Activated CD4-positive, CD25-positive, alpha-beta regulatory T cell treated with anti-CD3 and anti-CD28 coated beads, Interleukin-2, amount 50 U/mL, for 16 hours (primary cell): ENCODE data around the gene TMC3.
"Not testable (repeated sequence)": the region's sequence is repeated elsewhere in the genome, so short reads cannot be mapped to it uniquely, and the experiment has no call there.

Source experiments
- DNase-seq: peaks from one replicate; pipeline ENCODE4 v3.0.0-alpha.2; 2020; ENCODE audit warnings: low read depth, low spot score

The TMC3 gene

GRCh38 chr15:81373775-81374395, at the start of gene TMC3:
Gene TMC3 (minus strand): TSS chr15:81374213. CDS start chr15:81374077, 136 bp downstream.
- no peak for DNase-seq

DNA sequence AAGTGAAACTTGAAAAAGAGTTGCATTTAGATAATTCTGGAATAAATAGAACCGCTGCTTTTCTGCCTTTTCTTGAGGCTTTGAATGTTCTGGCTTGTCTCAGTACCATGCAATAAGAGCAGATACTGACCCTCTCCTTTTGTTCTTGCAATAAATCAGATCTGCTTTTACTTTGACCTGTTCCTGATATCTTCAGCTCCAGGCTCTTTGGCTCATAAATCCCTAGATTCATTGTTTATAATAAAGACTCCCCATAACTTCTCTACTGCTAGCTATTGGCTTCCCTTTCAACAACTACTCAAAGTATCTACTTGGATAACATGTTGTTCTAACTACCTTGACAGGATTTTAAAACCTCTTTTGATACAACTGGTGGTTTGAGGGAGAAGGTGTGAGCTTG, 47.4 kb upstream of the TMC3 start:
- no peak for DNase-seq

DNA sequence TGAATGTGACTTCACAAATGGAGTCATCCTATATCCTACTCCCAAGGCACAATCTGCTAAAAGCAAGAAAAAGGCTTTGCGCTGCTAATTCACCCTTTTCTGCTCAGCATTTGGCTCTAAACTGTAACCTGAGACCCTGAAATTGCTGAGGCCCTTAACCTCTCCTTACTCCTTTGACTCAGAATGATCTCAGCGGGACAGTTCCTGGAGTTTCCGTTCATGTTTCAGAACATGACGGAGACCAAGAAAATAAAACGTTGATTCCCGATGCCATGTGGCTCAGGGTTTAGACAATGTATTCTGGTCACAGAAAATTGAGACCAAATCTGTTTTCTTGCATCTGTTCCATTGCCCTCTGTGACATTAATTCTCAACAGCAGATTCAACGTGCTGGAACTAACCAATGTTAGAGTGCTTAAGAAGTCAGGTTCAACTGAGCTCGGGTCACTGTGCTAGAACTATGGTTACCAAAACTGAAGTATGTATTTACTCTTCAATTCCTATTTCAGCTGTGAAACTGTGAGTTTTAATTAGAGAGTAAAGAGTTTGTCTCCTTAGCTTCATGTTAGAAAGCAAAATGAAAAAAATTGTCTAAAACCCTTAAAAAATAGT, 45.4 kb upstream of the TMC3 start:
- no peak for DNase-seq

DNA sequence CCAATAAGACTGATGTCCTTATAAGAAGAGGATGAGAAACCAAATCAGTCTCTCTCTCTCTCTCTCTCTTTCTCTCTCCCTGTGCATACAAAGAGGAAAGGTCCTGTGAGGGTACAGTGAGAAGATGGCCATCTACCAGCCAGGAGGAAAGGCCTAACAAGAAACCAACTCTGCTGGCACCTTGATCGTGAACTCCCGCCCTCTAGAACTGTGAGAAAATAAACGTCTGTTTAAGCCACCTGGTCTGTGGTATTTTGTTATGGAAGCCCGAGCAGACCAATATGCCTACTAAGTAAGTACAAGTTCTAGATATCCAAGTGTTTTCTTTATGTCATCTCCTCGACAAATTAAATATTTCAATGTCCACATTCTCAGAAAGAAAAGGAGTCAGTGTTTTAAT, 44.9 kb upstream of the TMC3 start:
- no peak for DNase-seq

DNA sequence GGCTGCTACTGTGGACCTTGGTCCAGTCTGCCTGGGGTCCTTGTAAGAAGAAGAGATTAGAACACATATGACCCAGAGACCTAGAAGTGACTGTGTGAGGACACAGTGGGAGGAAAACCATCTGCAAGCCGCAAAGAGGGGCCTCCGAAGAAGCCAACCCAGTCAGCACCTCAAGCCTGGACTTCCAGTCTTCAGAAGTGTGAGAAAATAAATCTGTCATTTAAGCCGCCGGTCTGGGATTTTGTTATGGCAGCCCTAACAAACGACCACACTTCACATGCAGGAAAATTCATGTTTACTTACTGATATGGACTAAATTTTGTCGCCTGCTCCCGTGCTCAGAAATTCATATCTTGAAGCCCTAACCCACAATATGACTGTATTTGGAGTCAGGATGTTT, 44.4 kb upstream of the TMC3 start:
- DNase-seq: no peak

DNA sequence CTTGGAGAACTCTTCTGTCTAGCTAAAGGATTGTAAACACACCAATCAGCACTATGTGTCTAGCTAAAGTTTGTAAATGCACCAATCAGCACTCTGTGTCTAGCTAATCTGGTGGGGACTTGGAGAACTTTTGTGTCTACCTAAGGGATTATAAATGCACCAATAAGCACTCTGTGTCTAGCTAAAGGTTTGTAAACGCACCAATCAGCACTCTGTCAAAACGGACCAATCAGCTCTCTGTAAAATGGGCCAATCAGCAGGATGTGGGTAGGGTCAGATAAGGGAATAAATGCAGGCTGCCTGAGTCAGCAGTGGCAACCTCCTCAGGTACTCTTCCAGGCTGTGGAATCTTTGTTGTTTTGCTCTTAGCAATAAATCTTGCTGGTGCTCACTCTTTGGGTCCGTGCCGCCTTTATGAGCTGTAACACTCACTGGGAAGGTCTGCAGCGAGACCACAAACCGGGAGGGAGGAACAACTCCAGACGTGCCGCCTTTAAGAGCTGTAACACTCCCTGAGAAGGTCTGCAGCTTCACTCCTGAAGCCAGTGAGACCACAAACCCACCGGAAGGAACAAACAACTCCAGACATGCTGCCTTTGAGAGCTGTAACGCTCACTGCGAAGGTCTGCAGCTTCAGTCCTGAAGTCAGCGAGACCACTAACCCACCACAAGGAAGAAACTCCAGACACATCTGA, 40.4 kb upstream of the TMC3 start:
- DNase-seq: not testable (repeated sequence)

DNA sequence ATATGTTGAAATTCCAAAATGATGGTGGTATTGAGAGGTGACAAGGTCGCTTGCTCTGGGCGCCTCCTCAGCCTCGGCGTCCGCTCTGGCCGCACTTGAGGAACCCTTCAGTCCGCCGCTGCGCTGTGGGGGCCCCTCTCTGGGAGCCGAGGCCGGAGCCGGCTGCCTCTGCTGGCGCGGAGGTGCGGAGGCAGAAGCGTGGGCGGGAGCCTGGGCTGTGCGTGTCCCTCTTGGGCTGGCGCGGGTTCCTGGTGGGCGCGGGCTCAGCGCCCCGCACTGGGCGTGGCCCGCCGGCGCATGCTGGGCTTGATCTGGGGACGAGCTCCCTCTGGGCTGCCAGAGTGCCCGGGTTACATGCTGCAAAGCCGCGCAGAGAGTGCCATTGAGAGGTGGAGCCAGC, 39.8 kb upstream of the TMC3 start:
- DNase-seq: no peak

- no peak for DNase-seq
Measured at GRCh38 chr15:81411969-81412633, 38.1 kb upstream of the TMC3 start.

- DNase-seq: no peak
Measured at GRCh38 chr15:81411051-81411450, 37.0 kb upstream of the TMC3 start.

DNA sequence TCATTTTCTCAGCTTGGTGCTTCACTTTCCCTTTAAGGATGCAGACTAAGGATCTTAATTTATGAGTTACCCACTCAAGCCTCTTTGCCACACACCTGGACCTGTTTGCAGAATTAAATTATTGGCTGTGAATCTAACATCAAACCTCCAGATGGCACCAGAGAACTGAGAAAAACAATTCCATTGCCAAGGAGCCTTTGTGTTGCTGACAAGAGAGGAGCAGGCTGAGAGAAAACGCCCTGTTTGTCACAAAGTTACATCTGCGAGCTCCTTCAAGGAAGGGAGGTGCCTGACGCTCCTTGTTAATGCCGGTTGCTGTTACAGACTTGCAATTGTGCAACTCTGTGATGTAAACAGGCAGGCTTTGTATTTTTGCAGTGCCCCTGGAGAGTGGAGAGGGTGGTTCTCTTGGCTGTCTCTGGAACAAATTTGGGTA, 36.3 kb upstream of the TMC3 start:
- DNase-seq: no peak

GRCh38 chr15:81407718-81408117, 33.7 kb upstream of the TMC3 start:
- DNase-seq: no peak

DNA sequence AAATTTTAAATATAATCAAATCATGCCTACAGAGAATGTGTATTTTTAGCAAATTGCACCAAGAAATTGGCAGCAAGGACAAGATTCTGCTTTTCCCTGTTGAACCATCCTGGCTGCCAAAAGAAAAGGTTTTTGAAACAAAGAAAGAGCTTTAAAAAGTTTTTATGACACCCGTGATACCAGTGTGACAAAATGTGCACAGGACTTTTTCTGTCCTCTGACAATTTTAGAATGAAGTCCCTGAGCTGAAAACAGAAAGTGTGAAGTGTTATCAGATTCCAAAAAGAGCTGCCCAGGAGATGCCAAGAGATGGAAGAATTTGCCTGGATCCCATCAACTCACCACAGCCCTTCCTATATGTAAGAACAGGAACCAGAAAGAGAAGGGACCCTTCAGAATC, 33.2 kb upstream of the TMC3 start:
- DNase-seq: no peak

- no peak for DNase-seq
Measured at GRCh38 chr15:81400640-81401236, 26.7 kb upstream of the TMC3 start.

- no peak for DNase-seq
Measured at GRCh38 chr15:81398910-81399551, 25.0 kb upstream of the TMC3 start.

- no peak for DNase-seq
Measured at GRCh38 chr15:81398456-81398855, 24.4 kb upstream of the TMC3 start.

GRCh38 chr15:81394603-81395002, 20.6 kb upstream of the TMC3 start:
- no peak for DNase-seq

DNA sequence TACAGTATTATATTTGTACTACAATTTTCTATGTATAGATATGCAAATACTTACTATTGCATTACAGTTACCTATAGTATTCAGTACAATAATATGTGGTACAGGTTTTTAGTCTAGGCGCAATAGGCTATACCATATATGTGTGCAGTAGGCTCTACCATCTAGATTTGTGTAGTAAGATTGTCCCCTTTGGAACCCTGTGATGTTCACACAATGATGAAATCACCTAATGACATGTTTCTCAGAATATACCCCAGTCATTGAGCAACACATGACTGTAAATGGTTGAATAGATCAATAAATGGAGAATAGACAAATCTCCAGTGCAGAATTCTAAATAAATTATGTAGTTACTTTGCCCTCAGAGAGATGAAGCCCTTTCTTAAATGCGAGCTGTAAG, 17.6 kb upstream of the TMC3 start:
- DNase-seq: no peak

DNA sequence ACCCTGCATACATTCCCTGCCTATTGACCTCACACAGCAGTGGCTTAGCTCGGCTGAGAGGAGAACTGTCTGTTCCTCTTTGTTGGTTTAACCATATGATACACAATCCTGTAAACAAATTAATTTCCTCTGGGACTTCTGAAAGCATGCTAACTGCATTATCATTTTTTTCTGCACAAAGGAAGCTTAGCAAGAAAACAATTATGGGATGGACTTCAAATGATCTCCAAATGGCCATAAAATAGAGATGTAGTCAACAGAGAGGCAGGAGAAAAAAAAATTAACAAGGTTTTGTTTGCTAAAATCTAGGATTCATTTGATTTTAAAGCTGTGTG, 14.4 kb upstream of the TMC3 start:
- DNase-seq: no peak

DNA sequence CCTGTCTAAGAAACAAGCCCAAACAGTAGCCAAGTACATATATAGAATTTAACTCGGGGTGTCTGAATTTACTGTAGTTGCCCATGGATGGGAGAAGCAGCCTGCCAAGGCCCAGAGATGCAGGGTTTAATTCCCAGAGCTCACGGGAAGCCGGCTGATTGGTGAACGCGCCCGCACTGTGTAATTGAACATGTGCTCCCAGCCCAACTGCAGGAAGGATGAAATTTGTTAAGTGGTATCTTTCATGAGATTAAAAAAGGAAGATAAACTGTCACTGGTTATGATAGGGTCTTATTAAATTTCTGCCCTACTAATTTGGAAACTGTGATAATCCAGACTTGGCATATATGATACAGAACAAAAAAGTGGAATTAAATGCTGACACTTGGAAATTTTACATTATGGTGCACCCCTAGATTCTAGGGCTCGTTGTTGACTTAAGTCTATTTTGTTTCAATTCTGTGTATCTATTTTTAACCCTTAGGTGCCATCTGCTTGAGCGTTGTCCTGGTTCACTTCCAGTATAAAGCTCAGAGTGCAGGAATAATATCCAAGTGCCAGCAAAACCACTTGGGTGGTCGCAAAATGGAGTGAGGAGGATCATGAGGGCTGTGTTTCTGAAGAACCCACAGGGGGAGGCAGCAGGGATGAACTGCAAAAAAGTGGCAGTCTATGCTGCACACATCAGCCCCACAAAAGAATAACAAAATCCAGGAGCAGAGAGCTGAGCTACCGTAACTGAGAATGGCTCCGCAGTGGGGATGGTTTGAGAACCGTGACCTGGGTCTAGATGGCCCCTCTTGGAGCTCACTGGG, 13.8 kb upstream of the TMC3 start:
- DNase-seq: no peak

DNA sequence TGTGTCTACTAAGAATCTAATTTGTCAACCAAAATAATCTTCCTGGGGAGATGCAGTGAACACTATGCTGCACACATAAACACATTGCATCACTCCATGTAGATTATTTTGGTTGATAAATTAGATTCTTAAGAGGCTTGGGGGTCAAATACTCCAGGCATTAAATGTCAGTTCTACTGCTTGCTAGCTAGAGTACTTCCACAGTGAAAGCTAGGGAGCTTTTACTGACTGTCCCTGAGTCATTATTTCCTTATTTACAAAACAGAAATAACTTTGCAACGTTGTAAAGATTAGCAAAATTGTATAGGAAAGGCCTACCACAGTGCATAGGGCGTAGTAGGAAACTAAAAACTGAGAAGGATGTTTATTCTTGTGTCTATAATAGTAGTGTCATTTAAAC, 12.9 kb upstream of the TMC3 start:
- no peak for DNase-seq

- no peak for DNase-seq
Measured at GRCh38 chr15:81385721-81386076, 11.7 kb upstream of the TMC3 start.
